HCT116 (cell line): Measurements from ENCODE around the gene SF3B1. TPM values are rescaled to one million over a fixed set of nuclear protein-coding genes. Genes with fewer than 3 reads are reported as not detected.

Experiments
- ATAC-seq: fragments of 200-7000 bp; cut with Tn5 transposase; 2 replicates; pipeline ENCODE4 v1.9.1; 2020; ENCODE audit warnings: mild to moderate bottlenecking, moderate library complexity
- BruUV-seq: library from RNA; stranded (reverse); fragments of 400-500 nt; replicated peaks from 2 replicates; lab custom pipeline; 2021; lab: Mats Ljungman, UMichigan
- CTCF ChIA-PET: fragments of 300-600 bp; sonication (Branson Sonifier 250); formaldehyde crosslinking; loops from one replicate; lab custom pipeline; 2021; ENCODE audit warnings: antibody characterized with exemption; lab: Charles Lee
- POLR2A ChIA-PET: fragments of 300-600, 350-600 bp; sonication (Branson Sonifier 250); formaldehyde crosslinking; loops from one replicate; lab custom pipeline; 2021; ENCODE audit warnings: antibody characterized with exemption; lab: Charles Lee
- RAD21 ChIA-PET, 2 experiments: fragments of 300-600 bp; sonication (Branson Sonifier 250); formaldehyde crosslinking; loops; one replicate each; lab custom pipeline; 2023; ENCODE audit warnings: low total read pairs in 2 of 2; ENCODE audit not compliant: uncharacterized antibody in 2 of 2, unreplicated experiment in 2 of 2, low non-redundant PET in 1 of 2; lab: Charles Lee
- DNase-seq: peaks from one replicate; pipeline ENCODE4 v3.0.0-alpha.2; 2010; ENCODE audit warnings: low read depth, low spot score
- H2AFZ ChIP-seq: fragments of 200-600 bp; shearing (Covaris generic), sonication (generic); 2 replicates; pipeline ENCODE4 v1.6.1; 2017; ENCODE audit warnings: low read depth, mixed run types, mixed read lengths, antibody characterized with exemption, low read length; ENCODE audit not compliant: poor library complexity, severe bottlenecking
- H3K27ac ChIP-seq: 2 replicates; pipeline ENCODE4 v1.5.1; 2012; ENCODE audit warnings: low read depth, low read length
- H3K27me3 ChIP-seq: fragments of 200-600 bp; sonication (generic); 2 replicates; pipeline ENCODE4 v1.6.1; 2016; ENCODE audit warnings: mixed run types, low read length, mixed read lengths; ENCODE audit not compliant: insufficient read depth
- H3K36me3 ChIP-seq, 2 experiments: fragments of 200-500 bp in 1 of 2; fragments of 200-600 bp in 1 of 2; sonication (Bioruptor generic) in 1 of 2; sonication (generic) in 1 of 2; 2 replicates each; pipeline versions ENCODE4 v1.5.1 to v1.6.1; 2014 to 2016; ENCODE audit warnings: low read length in 2 of 2, inconsistent platforms in 1 of 2, mixed read lengths in 1 of 2, mixed run types in 1 of 2; ENCODE audit not compliant: insufficient read depth in 2 of 2, control insufficient read depth in 1 of 2
- H3K4me1 ChIP-seq, 2 experiments: fragments of 200-600 bp in 1 of 2; sonication (generic) in 1 of 2; 2 replicates each; pipeline versions ENCODE4 v1.5.1 to v1.6.1; 2012 to 2017; ENCODE audit warnings: low read length in 2 of 2, inconsistent platforms in 1 of 2, mild to moderate bottlenecking in 1 of 2, mixed read lengths in 1 of 2, mixed run types in 1 of 2, moderate library complexity in 1 of 2; ENCODE audit not compliant: insufficient read depth in 2 of 2, control insufficient read depth in 1 of 2
- H3K4me2 ChIP-seq: fragments of 200-600 bp; sonication (generic); 2 replicates; pipeline ENCODE4 v1.6.1; 2017; ENCODE audit warnings: mixed run types, low read length, mixed read lengths
- H3K4me3 ChIP-seq, 2 experiments: fragments of 200-600 bp in 1 of 2; sonication (generic) in 1 of 2; replicated peaks in 1 of 2; 2 replicates each; pipeline ENCODE4 v1.5.1; 2011 to 2016; ENCODE audit warnings: low read length in 2 of 2, control low read depth in 1 of 2, low read depth in 1 of 2, mild to moderate bottlenecking in 1 of 2, mixed read lengths in 1 of 2, mixed run types in 1 of 2
- H3K79me2 ChIP-seq: fragments of 200-600 bp; sonication (generic); 2 replicates; pipeline ENCODE4 v1.6.1; 2017; ENCODE audit warnings: mild to moderate bottlenecking, mixed run types, low read length, moderate library complexity, mixed read lengths; ENCODE audit not compliant: insufficient read depth
- H3K9ac ChIP-seq: fragments of 200-600 bp; sonication (generic); 2 replicates; pipeline ENCODE4 v1.6.1; 2016; ENCODE audit warnings: low read length, mixed read lengths
- H3K9me2 ChIP-seq: fragments of 200-600 bp; sonication (generic), shearing (Covaris generic); 2 replicates; pipeline ENCODE4 v1.6.1; 2017; ENCODE audit warnings: mixed run types, mild to moderate bottlenecking, moderate library complexity; ENCODE audit not compliant: insufficient read depth
- H3K9me3 ChIP-seq, 2 experiments: fragments of 200-500 bp in 1 of 2; fragments of 200-600 bp in 1 of 2; sonication (Bioruptor generic) in 1 of 2; sonication (generic) in 1 of 2; 2 replicates each; pipeline ENCODE4 v1.6.1; 2014 to 2017; ENCODE audit warnings: low read length in 2 of 2, mixed read lengths in 2 of 2, inconsistent platforms in 1 of 2, low read depth in 1 of 2, mild to moderate bottlenecking in 1 of 2, mixed run types in 1 of 2, moderate library complexity in 1 of 2; ENCODE audit not compliant: control insufficient read depth in 1 of 2, insufficient read depth in 1 of 2
- H4K20me1 ChIP-seq: fragments of 200-600 bp; sonication (generic), shearing (Covaris generic); 2 replicates; pipeline ENCODE4 v1.6.1; 2017; ENCODE audit warnings: mixed run types, mild to moderate bottlenecking, moderate library complexity; ENCODE audit not compliant: insufficient read depth
- CBX3 ChIP-seq: IDR thresholded peaks from 2 replicates; pipeline ENCODE4 v1.6.1; 2012; ENCODE audit warnings: low read depth
- CEBPB ChIP-seq: IDR thresholded peaks from 2 replicates; pipeline ENCODE4 v1.6.1; 2012; ENCODE audit warnings: low read depth
- CTCF ChIP-seq, 3 experiments: fragments of 200-600 bp in 1 of 3; sonication (generic) in 1 of 3; IDR thresholded peaks in 2 of 3; conservative IDR thresholded peaks in 1 of 3; 2 replicates each; pipeline ENCODE4 v1.5.1; 2012 to 2017; ENCODE audit warnings: low read depth in 2 of 3, low read length in 2 of 3, antibody characterized with exemption in 1 of 3, borderline replicate concordance in 1 of 3, control low read depth in 1 of 3, mild to moderate bottlenecking in 1 of 3, mixed read lengths in 1 of 3, mixed run types in 1 of 3, moderate library complexity in 1 of 3; ENCODE audit not compliant: insufficient read depth in 1 of 3
- EGR1 ChIP-seq: IDR thresholded peaks from 2 replicates; pipeline ENCODE4 v1.6.1; 2012; ENCODE audit warnings: low read depth
- EZH2 ChIP-seq: fragments of 200-600 bp; sonication (generic); IDR thresholded peaks from 2 replicates; pipeline ENCODE4 v1.6.1; 2017; ENCODE audit warnings: antibody characterized with exemption, mixed run types
- EZH2phosphoT487 ChIP-seq: fragments of 200-600 bp; IDR thresholded peaks from 2 replicates; pipeline ENCODE4 v1.6.1; 2018; ENCODE audit warnings: antibody characterized with exemption, borderline replicate concordance
- FOSL1 ChIP-seq: IDR thresholded peaks from 2 replicates; pipeline ENCODE4 v1.6.1; 2012; ENCODE audit warnings: low read depth
- POLR2A ChIP-seq: IDR thresholded peaks from 2 replicates; pipeline ENCODE4 v1.7.0; 2011; ENCODE audit warnings: borderline replicate concordance; ENCODE audit not compliant: insufficient read depth, insufficient read length; ENCODE audit errors: extremely low read depth
- POLR2AphosphoS5 ChIP-seq: IDR thresholded peaks from 2 replicates; pipeline ENCODE4 v1.6.1; 2011; ENCODE audit warnings: mild to moderate bottlenecking, low read depth, low read length, moderate library complexity
- RAD21 ChIP-seq: IDR thresholded peaks from 2 replicates; pipeline ENCODE4 v1.6.1; 2012; ENCODE audit warnings: low read depth, mild to moderate bottlenecking
- REST ChIP-seq: IDR thresholded peaks from 2 replicates; pipeline ENCODE4 v1.6.1; 2012; ENCODE audit warnings: low read depth
- SIN3A ChIP-seq: IDR thresholded peaks from 2 replicates; pipeline ENCODE4 v1.6.1; 2012; ENCODE audit warnings: low read depth
- SP1 ChIP-seq: IDR thresholded peaks from 2 replicates; pipeline ENCODE4 v1.6.1; 2012; ENCODE audit warnings: low read depth
- YY1 ChIP-seq: IDR thresholded peaks from 2 replicates; pipeline ENCODE4 v1.6.1; 2011; ENCODE audit warnings: low read length, low read depth, moderate library complexity, mild to moderate bottlenecking; ENCODE audit not compliant: insufficient replicate concordance; ENCODE audit errors: extremely low read depth
- ZFX ChIP-seq: fragments of 450-650 bp; IDR thresholded peaks from 2 replicates; pipeline ENCODE4 v1.6.1; 2017
- ZNF274 ChIP-seq: fragments of 200-500 bp; sonication (Bioruptor generic); IDR thresholded peaks from 2 replicates; pipeline ENCODE4 v1.6.1; 2014; ENCODE audit warnings: mild to moderate bottlenecking, low read depth, low read length, inconsistent platforms
- intact Hi-C: fragments of 100-400 bp; cut with micrococcal nuclease; formaldehyde crosslinking; loops from 2 replicates; pipeline ENCODE4 v1.10.0; 2022
- total RNA-seq: library from RNA; stranded (reverse); gene quantifications from one replicate; pipeline ENCODE4 v1.2.1, GENCODE V29; 2021; ENCODE audit not compliant: unreplicated experiment

Gene SF3B1
- total RNA-seq, 1 experiment from 2014 or later: 282 TPM

- H4K20me1 ChIP-seq: no peaks in the 10 kb centered on the region
- no TSS peak for BruUV-seq
- H3K4me3 ChIP-seq: no peak overlapping the region
- no peak for DNase-seq
- CTCF ChIA-PET: no interaction called here
- TF ChIP-seq POLR2A: no peak
- TF ChIP-seq REST: no peak
- no peak for TF ChIP-seq CEBPB
- no peak for TF ChIP-seq SIN3A
- no peak for TF ChIP-seq EGR1
- no peak for TF ChIP-seq RAD21
- TF ChIP-seq ZFX: no peak
- peaks cover 0 to 6% of the 10 kb centered on the region in 2 experiments; a peak in 1 of 4 replicates for H3K4me1 ChIP-seq
- H3K9me3 ChIP-seq: no peaks in the 10 kb centered on the region
- H3K4me2 ChIP-seq: no peak overlapping the region
- no peak overlapping the region for H3K27ac ChIP-seq
- no peaks in the 10 kb centered on the region for H3K27me3 ChIP-seq
- intact Hi-C loops: no loop called here
- no peak overlapping the region for H3K9ac ChIP-seq
- no peak overlapping the region for H2AFZ ChIP-seq
- no peaks in the 10 kb centered on the region for H3K79me2 ChIP-seq
- no peak for ATAC-seq
- RAD21 ChIA-PET: no interaction called here
- H3K36me3 ChIP-seq: no peaks in the 10 kb centered on the region
- POLR2A ChIA-PET: no interaction called here
- H3K9me2 ChIP-seq: no peaks in the 10 kb centered on the region
Measured at GRCh38 chr2:197349699-197350098, 85.1 kb downstream of the SF3B1 start.

GRCh38 chr2:197348721-197349360, 86.0 kb downstream of the SF3B1 start:
- H2AFZ ChIP-seq: no peak overlapping the region
- no peak overlapping the region for H3K27ac ChIP-seq
- H3K4me2 ChIP-seq: no peak overlapping the region
- DNase-seq (no peak), ATAC-seq (no peak)
- H3K4me1 ChIP-seq: peaks cover 0 to 6% of the 10 kb centered on the region in 2 experiments; a peak in 1 of 4 replicates
- POLR2A ChIA-PET: no interaction called here
- H3K9me3 ChIP-seq: no peaks in the 10 kb centered on the region
- BruUV-seq: no TSS peak
- RAD21 ChIA-PET: no interaction called here
- no peaks in the 10 kb centered on the region for H3K9me2 ChIP-seq
- no peaks in the 10 kb centered on the region for H3K36me3 ChIP-seq
- no peaks in the 10 kb centered on the region for H4K20me1 ChIP-seq
- CTCF ChIA-PET: no interaction called here
- no peak overlapping the region for H3K9ac ChIP-seq
- H3K4me3 ChIP-seq: no peak overlapping the region
- intact Hi-C loops: no loop called here
- no peaks in the 10 kb centered on the region for H3K27me3 ChIP-seq
- no peaks in the 10 kb centered on the region for H3K79me2 ChIP-seq
- no peak for TF ChIP-seq ZNF274
- no peak for TF ChIP-seq CEBPB
- no peak for TF ChIP-seq YY1
- no peak for TF ChIP-seq POLR2AphosphoS5
- no peak for TF ChIP-seq SIN3A
- TF ChIP-seq SP1: no peak
- no peak for TF ChIP-seq EGR1
- TF ChIP-seq CTCF (IDR thresholded peaks at IDR 0.05 in 2 of 3, conservative IDR thresholded peaks at IDR 0.05 in 1 of 3; ENCODE audit: borderline replicate concordance in 1 of 3, insufficient read depth in 1 of 3, low read depth in 2 of 3, low read length in 2 of 3): no peak
- TF ChIP-seq CBX3: no peak
- TF ChIP-seq EZH2: no peak
- TF ChIP-seq EZH2phosphoT487: no peak
- TF ChIP-seq FOSL1: no peak
- TF ChIP-seq ZFX: no peak
